Ovary (tissue), 3 donors: ENCODE results near the gene ADAMTS12.

Experiments
- CTCF ChIP-seq, 3 donors: fragments of 450-650 bp in 2 of 3; fragments of 200-600 bp in 1 of 3; IDR thresholded peaks; one replicate each; pipeline versions ENCODE4 v1.5.1 to v1.8.0; 2016 to 2022; ENCODE audit warnings: antibody characterized with exemption in 3 of 3, mild to moderate bottlenecking in 1 of 3
- POLR2A ChIP-seq: fragments of 450-650 bp; IDR thresholded peaks from one replicate; pipeline ENCODE4 v1.6.1; 2017; ENCODE audit warnings: antibody characterized with exemption, mild to moderate bottlenecking, moderate library complexity
- donor health status: DM: no; HTN: no; CAD: no.

- TF ChIP-seq CTCF (IDR thresholded peaks at IDR 0.05) (no peak), POLR2A (no peak)
These were observed 402.2 kb downstream of the ADAMTS12 start for GRCh38 chr5:33489481-33490067.
